HG03045 (cell line): ENCODE data around the gene KIRREL1.
"Not testable (repeated sequence)": the region's sequence is repeated elsewhere in the genome, so short reads cannot be mapped to it uniquely, and the experiment has no call there.

Source experiments
- ATAC-seq: cut with Tn5 transposase; IDR thresholded peaks from one replicate; pipeline ENCODE4 v1.9.1; 2021; ENCODE audit warnings: mild to moderate bottlenecking, moderate library complexity; ENCODE audit not compliant: unreplicated experiment

The KIRREL1 gene

GRCh38 chr1:158126425-158126824 lies 133.0 kb downstream of the KIRREL1 start:
- peak; percentile 81 for ATAC-seq

GRCh38 chr1:158128531-158128930 lies 135.1 kb downstream of the KIRREL1 start:
- ATAC-seq: not testable (repeated sequence)

DNA sequence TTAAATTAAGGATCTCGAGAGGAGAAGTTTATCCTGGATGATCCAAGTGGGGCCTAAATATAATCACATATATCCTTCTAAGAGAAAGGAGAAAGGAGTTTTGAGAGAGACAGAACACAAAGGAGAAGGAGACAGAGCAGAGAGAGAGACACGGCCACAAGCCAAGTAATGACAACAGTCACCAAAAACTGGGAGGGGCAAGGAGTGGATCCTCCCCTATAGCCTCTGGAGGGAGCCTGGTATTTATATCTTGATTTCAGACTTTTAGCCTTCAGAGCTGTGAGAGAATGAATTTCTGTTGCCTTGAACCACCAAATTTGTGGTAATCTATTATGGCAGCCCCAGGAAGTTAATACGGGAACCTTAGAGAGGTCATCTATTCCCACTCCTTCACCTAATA lies 137.8 kb downstream of the KIRREL1 start:
- ATAC-seq: no peak

- ATAC-seq: no peak
Measured at GRCh38 chr1:158140764-158141192, 147.3 kb downstream of the KIRREL1 start.

DNA sequence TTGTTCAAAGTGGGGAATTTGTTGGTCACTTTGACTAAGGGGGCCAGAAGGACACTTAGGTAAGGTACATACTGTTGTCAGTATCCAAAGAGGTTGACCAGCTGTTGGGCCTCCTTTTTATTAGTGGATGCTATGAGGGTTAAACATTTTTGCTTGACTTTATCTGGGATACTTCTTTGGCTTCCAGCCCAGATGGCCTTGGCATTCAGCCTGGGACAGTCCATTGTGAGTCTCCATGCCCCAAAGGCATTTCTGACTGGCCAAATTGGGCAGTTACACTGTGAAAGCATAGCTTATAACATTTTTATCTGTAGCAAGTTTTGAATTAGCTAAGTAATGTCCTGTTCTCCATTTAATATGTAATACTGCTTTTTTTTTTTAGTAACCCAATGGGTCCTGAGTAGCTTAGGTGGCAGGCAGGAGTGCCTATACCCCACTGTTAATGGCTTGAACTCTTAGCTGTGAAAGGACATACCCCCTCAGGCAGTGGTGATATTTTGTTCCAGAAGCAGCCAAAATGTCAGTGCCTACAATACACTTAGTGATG lies 151.8 kb downstream of the KIRREL1 start:
- no peak for ATAC-seq

- ATAC-seq: no peak
Measured at GRCh38 chr1:158146165-158146564, 152.7 kb downstream of the KIRREL1 start.

DNA sequence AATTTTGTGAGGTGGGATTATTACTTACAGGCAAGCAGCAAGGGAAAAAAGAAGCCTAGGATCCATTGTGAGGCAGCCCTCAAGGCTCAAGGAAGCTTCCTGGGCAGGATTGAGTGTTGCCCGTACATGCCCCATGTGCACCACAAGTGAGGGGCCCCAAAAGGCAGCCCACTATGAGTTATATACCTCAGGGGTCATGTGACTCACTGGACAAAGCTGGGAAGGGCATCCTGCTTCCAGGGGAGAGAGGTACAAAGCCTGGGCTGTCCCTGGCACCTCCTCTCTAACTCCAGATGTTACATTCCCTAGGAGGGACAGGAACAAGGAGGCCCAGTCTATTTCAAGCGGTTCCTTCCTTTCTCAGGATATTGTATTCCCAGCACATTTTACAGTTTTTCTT lies 153.3 kb downstream of the KIRREL1 start:
- ATAC-seq: no peak

DNA sequence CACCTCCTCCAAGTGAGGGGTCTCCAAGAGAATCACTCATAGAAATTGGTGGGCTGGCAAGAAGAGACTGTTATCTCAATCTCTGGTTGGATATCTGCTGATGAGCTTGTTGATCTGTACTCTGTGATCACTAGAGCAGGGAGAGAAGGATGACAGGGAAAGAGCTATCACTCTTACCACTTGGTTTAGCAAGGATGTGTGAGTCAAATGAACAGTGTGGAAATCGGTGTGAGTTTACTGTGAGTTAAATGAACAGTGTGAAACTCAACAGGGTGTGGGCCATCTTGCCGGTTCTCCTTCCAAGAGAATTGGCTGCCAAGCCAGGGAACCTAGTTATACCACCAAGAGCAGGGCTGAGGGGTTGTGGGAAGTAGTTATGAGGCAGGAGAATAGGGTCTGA lies 154.0 kb downstream of the KIRREL1 start:
- no peak for ATAC-seq

DNA sequence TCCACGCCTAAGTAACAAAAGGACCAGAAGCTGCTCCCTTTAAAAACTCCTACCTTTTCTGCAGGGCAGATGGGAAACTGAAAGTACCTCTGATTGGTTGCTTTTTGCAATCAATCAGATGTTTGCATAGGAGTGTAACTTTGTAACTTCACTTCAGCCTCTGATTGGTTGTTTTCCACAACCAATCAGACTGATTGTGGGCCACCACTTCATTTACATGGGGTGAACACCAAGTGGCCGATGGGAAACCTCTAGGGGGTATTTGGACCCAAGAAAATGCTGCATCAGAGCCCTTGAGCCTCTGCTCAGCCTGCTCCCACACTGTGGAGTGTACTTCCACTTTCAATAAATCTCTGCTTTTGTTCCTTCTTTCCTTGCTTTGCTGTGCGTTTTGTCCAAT lies 154.4 kb downstream of the KIRREL1 start:
- no peak for ATAC-seq

GRCh38 chr1:158148468-158148867 lies 155.0 kb downstream of the KIRREL1 start:
- ATAC-seq: no peak

GRCh38 chr1:158149175-158149574 lies 155.7 kb downstream of the KIRREL1 start:
- ATAC-seq: no peak
